ENCODE results near the gene CCKAR. TPM values are rescaled to one million over a fixed set of nuclear protein-coding genes. Genes with fewer than 3 reads are reported as not detected.
A peak's percentile ranks its signal among the peaks of the same experiment; 100 is the strongest.

The CCKAR gene
- total RNA-seq, 1 experiment from 2014 or later, result not detected

GRCh38 chr4:26459756-26460530 lies 30.3 kb downstream of the CCKAR start:
- intact Hi-C loops (cut with micrococcal nuclease), result loop anchor here (1.0 to 5.0 kb wide), 3 partner anchors 122 to 550 kb away; partner anchors contain the start of gene TBC1D19
- DNase-seq (ENCODE audit: unreplicated experiment), result no peak
- H3K27me3 Mint-ChIP-seq (ENCODE audit: insufficient read depth, unreplicated experiment), result no peaks in the 10 kb centered on the region
- TF ChIP-seq CTCF (IDR thresholded peaks at IDR 0.05; ENCODE audit: unreplicated experiment), result no peak
- H3K9me3 Mint-ChIP-seq (ENCODE audit: unreplicated experiment), result peaks cover 7% of the 10 kb centered on the region
- no peak overlapping the region for H3K4me3 Mint-ChIP-seq (ENCODE audit: unreplicated experiment)
- no peaks in the 10 kb centered on the region for H3K36me3 Mint-ChIP-seq (ENCODE audit: insufficient read depth, unreplicated experiment)
- peaks cover 4% of the 10 kb centered on the region for H3K4me1 Mint-ChIP-seq (ENCODE audit: insufficient read depth, unreplicated experiment)
- no peak overlapping the region for H3K27ac Mint-ChIP-seq (ENCODE audit: low read depth, unreplicated experiment)
- ChIA-PET POLR2A (interaction anchor here (0.5 to 1.4 kb wide), 3 partner anchors 110 to 402 kb away, joined by 3 read pairs; partner anchors contain the start of gene TBC1D19), CTCF (interaction anchor here (0.5 to 8.9 kb wide), 20 partner anchors 10 to 548 kb away, joined by 3 to 124 read pairs (median 4); no protein-coding TSS in a partner anchor)
- no TSS peak for BruUV-seq (replicated peaks)

- Mint-ChIP-seq H3K27ac (ENCODE audit: low read depth, unreplicated experiment) (no peak overlapping the region), H3K36me3 (ENCODE audit: insufficient read depth, unreplicated experiment) (no peaks in the 10 kb centered on the region), H3K27me3 (ENCODE audit: insufficient read depth, unreplicated experiment) (no peaks in the 10 kb centered on the region), H3K4me1 (ENCODE audit: insufficient read depth, unreplicated experiment) (peaks cover 4% of the 10 kb centered on the region), H3K4me3 (ENCODE audit: unreplicated experiment) (peak overlapping the region; percentile 42), H3K9me3 (ENCODE audit: unreplicated experiment) (peaks cover 12% of the 10 kb centered on the region)
- no TSS peak for BruUV-seq (replicated peaks)
- ChIA-PET CTCF (interaction anchor here (0.5 to 8.9 kb wide), 38 partner anchors 9 to 1031 kb away, joined by 3 to 124 read pairs (median 4); no protein-coding TSS in a partner anchor), POLR2A (interaction anchor here (0.5 to 1.4 kb wide), 4 partner anchors 78 to 403 kb away, joined by 3 read pairs; partner anchors contain the start of gene TBC1D19)
- intact Hi-C loops (cut with micrococcal nuclease), result loop anchor here (1.0 to 5.0 kb wide), 3 partner anchors 123 to 551 kb away; partner anchors contain the start of gene TBC1D19
- DNase-seq (ENCODE audit: unreplicated experiment), result peak; percentile 65
- peak; percentile 49 for TF ChIP-seq CTCF (IDR thresholded peaks at IDR 0.05; ENCODE audit: unreplicated experiment)
Observed at GRCh38 chr4:26459054-26459755, 31.1 kb downstream of the CCKAR start.

DNA sequence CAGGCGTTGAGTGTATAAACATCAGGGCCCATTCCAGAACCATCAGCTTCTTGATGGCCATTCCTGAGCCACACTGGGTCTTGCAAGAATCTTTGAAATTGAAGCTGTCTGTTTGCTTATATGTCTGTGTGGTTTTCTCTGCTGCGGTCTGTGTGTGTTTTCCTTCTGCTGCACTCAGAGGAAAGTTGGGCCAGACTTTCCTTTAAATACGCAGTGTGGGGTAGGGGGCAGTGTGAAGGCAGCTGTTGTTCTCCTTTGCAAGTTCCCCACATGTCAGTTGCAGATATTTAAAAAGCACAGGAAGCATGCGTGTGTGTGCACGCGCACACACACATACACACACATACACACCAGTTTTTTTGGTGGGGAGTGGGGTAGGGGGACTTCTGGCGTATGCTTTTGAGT lies 32.1 kb downstream of the CCKAR start:
- no peak for DNase-seq (ENCODE audit: unreplicated experiment)
- TF ChIP-seq CTCF (IDR thresholded peaks at IDR 0.05; ENCODE audit: unreplicated experiment), result no peak
- Mint-ChIP-seq H3K27me3 (ENCODE audit: insufficient read depth, unreplicated experiment) (no peaks in the 10 kb centered on the region), H3K4me1 (ENCODE audit: insufficient read depth, unreplicated experiment) (peaks cover 4% of the 10 kb centered on the region), H3K9me3 (ENCODE audit: unreplicated experiment) (peaks cover 10% of the 10 kb centered on the region), H3K36me3 (ENCODE audit: insufficient read depth, unreplicated experiment) (no peaks in the 10 kb centered on the region), H3K27ac (ENCODE audit: low read depth, unreplicated experiment) (no peak overlapping the region), H3K4me3 (ENCODE audit: unreplicated experiment) (no peak overlapping the region)
- intact Hi-C loops (cut with micrococcal nuclease), result loop anchor here (5.0 kb wide), 1 partner anchor 124 kb away; the partner anchor contains the start of gene TBC1D19
- ChIA-PET POLR2A (interaction anchor here (0.7 kb wide), 1 partner anchor 689 kb away, joined by 3 read pairs; no protein-coding TSS in a partner anchor), CTCF (interaction anchor here (0.6 to 8.9 kb wide), 30 partner anchors 8 to 1005 kb away, joined by 3 to 124 read pairs (median 4); no protein-coding TSS in a partner anchor)
- BruUV-seq (replicated peaks), result no TSS peak

DNA sequence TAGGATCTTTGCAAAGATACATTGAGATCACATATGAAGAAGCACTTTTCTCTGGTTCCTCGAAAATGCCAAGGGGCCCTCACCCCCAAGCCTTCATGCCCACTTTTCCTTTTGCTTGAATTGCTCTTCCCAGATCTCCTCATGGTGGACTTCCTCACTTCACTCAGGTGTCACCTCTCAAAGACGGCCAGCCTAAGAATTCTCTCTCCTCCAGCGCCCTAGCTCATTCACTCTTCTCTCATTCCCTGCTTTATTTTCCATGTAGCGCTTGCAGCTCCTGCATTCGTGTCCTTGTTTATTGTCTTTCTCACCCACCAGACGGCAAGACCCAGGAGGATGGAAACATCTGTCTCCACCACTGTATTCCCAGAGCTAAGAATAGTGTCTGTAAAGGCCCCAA lies 32.9 kb downstream of the CCKAR start:
- Mint-ChIP-seq H3K27ac (ENCODE audit: low read depth, unreplicated experiment) (no peak overlapping the region), H3K36me3 (ENCODE audit: insufficient read depth, unreplicated experiment) (no peaks in the 10 kb centered on the region), H3K9me3 (ENCODE audit: unreplicated experiment) (peaks cover 7% of the 10 kb centered on the region), H3K4me1 (ENCODE audit: insufficient read depth, unreplicated experiment) (peaks cover 4% of the 10 kb centered on the region), H3K27me3 (ENCODE audit: insufficient read depth, unreplicated experiment) (no peaks in the 10 kb centered on the region), H3K4me3 (ENCODE audit: unreplicated experiment) (no peak overlapping the region)
- POLR2A ChIA-PET, result no interaction called here
- DNase-seq (ENCODE audit: unreplicated experiment), result no peak
- TF ChIP-seq CTCF (IDR thresholded peaks at IDR 0.05; ENCODE audit: unreplicated experiment), result no peak
- intact Hi-C loops (cut with micrococcal nuclease), result loop anchor here (5.0 kb wide), 1 partner anchor 125 kb away; the partner anchor contains the start of gene TBC1D19
- CTCF ChIA-PET, result interaction anchor here (0.5 to 8.9 kb wide), 13 partner anchors 11 to 551 kb away, joined by 3 to 124 read pairs (median 5); no protein-coding TSS in a partner anchor
- BruUV-seq (replicated peaks), result no TSS peak

Measured in MCF 10A (cell line).